GM19351 (cell line): ENCODE results near the gene KPNA2.
"Not testable (repeated sequence)": the region's sequence is repeated elsewhere in the genome, so short reads cannot be mapped to it uniquely, and the experiment has no call there.

ENCODE experiments used
- ATAC-seq: cut with Tn5 transposase; IDR thresholded peaks from one replicate; pipeline ENCODE4 v1.9.1; 2021; ENCODE audit warnings: mild to moderate bottlenecking, moderate library complexity; ENCODE audit not compliant: unreplicated experiment

Gene KPNA2

DNA sequence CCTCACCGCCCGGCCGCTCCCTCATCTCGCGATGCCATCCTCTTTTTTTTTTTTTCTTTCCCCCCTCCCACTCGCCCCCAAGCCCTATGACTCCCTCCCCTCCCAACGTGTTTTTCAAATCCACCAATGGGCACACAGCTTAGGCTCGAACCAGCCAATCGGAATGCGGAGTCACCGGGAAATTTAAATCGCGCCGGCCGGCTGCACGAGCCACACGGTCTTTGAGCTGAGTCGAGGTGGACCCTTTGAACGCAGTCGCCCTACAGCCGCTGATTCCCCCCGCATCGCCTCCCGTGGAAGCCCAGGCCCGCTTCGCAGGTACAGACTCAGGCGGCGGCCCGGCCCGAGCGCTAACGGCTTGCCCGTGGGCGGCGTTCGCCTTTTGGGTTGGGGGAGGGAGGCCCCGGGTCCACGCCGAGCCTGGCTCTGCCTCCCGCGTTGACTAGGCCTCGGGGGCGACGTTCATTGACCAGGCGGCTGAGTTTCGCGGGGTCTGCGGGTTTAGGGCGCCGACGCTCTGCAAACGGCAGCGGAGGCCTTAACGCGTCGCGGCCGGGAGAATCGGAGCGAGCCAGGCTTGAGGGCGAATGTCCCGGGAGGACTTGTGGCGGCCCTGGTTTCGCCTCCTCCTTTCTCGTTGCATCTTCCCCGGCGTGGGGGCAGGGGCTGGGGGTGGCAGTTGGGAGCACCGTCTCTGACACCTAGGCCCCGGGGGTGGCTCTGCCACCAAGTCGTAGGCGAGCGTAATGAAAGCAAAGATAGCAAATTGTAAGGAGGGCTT is at the start of gene KPNA2:
TSS of gene KPNA2 (plus strand) at position 213 of the 781 bp plus-strand sequence. CDS start 1,398 bp downstream, outside the sequence.
- peak; percentile 89 for ATAC-seq

DNA sequence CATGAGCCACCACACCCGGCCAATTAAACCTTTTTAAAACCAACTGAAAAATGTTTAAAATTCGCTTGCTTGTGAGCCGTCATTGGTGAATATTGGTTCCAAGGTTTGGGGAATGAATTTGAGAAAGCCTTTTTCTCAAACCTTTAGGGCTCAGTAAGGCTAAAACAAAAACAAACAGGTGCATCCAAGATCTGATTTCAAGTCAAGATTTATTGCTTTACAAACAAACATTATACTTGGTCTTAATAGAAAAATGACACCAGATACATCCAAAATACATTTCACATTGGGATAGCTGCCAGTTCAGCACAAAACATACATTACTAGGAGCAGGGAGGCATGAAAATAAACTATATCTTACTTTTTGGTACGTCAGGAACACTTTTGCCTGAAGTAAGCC is 44.6 kb upstream of the KPNA2 start:
- no peak for ATAC-seq

DNA sequence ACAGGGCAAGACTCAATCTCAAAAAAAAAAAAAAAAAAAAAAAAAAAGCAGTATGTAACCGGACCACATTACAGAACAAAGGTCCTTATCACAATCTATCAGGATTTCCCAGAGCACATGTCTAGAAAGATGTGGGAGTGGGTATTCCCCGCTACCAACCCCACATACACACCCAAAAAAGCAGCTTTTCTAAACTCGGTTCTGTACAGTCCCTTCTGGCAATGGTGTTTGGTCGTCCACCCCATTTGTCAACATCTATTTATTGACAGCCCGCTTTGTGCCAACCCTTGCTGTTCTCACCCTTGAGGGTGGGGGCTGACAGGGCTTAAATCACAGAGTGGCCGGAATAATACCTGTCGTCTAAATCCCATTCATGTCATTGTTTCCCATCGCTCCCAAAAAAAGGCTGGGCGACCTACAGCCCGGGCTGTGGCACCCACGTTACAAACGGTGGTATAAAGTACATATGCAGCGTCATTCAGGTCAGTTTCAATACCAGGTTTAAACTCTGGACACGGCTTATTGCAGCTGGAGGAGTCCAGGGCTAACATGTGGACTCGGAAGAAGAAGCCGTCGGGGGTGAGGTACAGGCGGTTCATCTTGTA is 42.9 kb upstream of the KPNA2 start:
- no peak for ATAC-seq

DNA sequence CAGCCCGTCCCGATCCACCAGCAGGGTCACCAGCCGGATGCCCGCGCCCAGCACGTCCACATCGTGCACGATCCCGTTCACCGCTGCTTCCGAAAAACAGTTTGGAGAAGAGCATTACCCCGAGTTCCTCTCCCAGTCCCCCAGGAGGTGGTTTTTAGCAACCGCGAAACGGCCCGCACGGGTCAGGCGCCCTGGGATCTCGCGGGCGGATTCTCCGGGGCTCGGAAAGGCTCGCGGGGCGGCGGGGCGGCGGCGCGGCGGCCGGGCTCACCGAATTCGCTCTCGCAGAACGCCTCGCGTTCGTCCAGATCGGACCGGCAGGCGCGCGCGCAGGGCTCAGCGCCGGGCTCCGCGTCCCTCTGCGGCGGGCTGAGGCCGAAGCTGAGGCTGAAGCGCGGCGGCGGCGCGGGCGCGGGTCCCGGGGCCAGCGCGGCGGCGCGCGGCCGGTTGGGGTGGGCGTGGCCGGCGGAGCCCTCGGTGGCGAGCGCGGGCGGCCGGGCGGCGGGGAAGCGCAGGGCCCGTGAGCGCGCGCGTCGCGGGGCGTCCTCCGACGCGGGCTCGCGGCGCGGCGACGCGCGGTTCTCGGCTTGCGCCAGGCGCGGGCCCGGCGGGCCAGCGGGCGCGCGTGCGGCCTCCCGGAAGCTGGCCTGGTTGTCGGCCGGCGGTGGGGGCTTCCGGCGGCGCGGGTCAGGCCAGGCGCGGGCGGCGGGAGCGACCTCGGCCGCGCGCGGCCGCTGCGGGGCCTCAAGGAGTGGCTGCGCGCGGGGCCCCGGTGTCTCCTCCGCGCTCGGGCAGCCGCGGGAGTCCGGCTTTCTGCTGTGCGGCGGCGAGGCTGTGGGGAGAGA is 42.2 kb upstream of the KPNA2 start:
- ATAC-seq: peak; percentile 66

- ATAC-seq: peak; percentile 5
Measured at GRCh38 chr17:67993998-67994361, 41.6 kb upstream of the KPNA2 start.

GRCh38 chr17:67994817-67995569 is 40.5 kb upstream of the KPNA2 start:
- no peak for ATAC-seq

GRCh38 chr17:67995570-67996263 is 39.8 kb upstream of the KPNA2 start:
- ATAC-seq: no peak

GRCh38 chr17:67996301-67997171 is 39.0 kb upstream of the KPNA2 start, which contains the start of gene C17orf58:
Gene C17orf58 (minus strand): TSS chr17:67996469. CDS start chr17:67996198, 271 bp downstream.
- ATAC-seq: not testable (repeated sequence)

DNA sequence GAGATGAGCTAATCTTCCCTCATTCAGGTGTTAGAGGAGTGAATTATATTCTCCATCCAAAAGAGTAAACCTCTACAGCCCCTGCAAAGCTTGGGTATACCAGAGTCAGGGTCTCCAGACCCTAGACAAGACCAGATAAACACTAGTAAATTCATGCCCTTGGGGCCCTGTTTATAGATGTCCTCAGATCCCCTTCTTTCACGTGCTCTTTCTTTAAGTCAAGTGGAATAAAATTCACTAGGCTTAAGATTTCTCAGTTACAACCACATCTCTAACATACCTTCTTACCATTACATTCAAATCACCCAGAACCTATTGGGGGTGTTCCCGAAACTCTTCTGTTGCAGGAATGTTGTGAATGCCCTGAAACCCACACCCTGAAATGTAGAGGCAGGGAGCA is 37.1 kb upstream of the KPNA2 start:
- no peak for ATAC-seq

- ATAC-seq: no peak
Measured at GRCh38 chr17:67999291-67999911, 36.1 kb upstream of the KPNA2 start.

DNA sequence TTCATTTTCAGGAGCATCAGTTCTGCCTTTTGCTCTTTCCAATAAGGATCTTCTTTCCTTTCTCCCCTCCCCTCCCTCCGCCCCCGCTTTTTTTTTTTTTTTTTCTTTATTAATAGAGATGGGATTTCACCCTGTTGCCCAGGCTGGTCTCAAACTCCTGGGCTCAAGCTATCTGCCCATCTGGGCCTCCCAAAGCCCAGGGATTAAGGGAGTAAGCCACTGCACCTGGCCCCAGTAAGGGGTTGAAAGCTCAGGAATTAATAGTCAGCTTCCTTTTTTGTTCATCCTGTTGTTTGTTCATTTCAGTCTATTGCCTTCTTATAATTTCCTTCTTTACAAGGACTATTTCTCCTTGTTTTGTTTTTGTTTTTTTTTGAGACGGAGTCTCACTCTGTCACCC is 31.3 kb upstream of the KPNA2 start:
- ATAC-seq: no peak

DNA sequence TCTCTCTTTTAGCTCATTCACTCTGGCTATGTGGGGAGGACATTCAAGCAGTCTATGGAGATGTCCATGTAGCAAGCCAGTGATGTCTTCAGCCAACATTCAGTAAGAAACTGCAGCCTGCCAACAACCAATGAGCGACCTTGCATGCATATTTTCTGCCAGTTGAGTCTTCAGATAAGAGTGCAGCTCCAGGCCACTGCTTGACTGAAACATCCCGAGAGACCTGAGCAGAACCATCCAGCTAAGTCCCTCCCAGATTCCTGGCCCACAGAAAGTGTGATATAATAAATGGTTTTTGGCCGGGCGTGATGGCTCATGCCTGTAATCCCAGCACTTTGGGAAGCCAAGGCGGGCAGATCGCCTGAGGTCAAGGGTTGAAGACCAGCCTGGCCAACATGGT is 28.7 kb upstream of the KPNA2 start:
- ATAC-seq: no peak

DNA sequence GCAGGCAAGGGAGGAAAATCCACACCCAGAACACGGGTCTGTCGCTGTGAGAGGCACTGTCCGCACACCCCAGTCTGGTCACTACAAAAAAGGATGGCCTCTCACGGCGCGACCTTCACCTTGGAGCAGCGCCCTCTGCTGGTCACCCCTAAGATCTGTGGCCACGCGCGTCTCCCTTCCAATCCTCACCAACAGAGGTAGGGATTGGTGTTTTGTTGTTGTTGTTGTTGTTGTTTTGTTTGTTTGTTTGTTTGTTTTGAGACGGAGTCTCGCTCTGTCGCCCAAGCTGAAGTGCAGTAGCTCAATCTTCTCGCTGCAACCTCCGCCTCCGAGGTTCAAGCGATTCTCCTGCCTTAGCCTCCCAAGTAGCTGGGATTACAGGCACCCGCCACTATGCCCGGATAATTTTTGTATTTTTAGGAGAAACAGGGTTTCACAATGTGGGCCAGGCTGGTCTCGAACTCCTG is 24.3 kb upstream of the KPNA2 start:
- no peak for ATAC-seq

GRCh38 chr17:68013385-68013784 is 22.1 kb upstream of the KPNA2 start:
- no peak for ATAC-seq

GRCh38 chr17:68015081-68015723 is 20.3 kb upstream of the KPNA2 start:
- ATAC-seq: no peak

DNA sequence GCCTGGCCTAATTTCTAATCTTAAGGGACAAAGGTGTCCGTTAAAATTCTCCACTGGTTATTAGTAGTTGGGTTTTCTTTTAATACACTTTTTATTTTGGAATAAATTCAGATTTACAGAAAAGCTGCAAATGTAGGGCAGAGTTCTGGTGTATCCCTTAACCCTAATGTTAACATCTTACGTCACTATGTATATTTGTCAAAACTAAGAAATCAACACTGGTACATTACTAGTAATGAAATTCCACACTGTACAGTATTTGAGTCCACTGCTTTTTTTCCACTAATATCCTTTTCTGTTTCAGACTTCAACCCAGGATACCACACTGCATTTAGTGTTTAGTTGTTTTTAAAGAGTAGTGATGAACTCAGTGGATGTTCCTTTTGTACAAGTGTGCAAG is 18.7 kb upstream of the KPNA2 start:
- ATAC-seq: no peak

- not testable (repeated sequence) for ATAC-seq
Measured at GRCh38 chr17:68018493-68018892, 17.0 kb upstream of the KPNA2 start.

- ATAC-seq: no peak
Measured at GRCh38 chr17:68019336-68019674, 16.2 kb upstream of the KPNA2 start.
